Lower leg skin (tissue), 4 donors: ENCODE data around the gene MAN1A1. TPM values are rescaled to one million over a fixed set of nuclear protein-coding genes. Genes with fewer than 3 reads are reported as not detected.

ENCODE experiments used
- DNase-seq, 2 donors: peaks; one replicate each; pipeline ENCODE4 v3.0.0-alpha.2; 2019; ENCODE audit warnings: low spot score in 2 of 2
- H3K4me3 ChIP-seq: fragments of 200-600 bp; sonication (generic); 2 replicates; pipeline ENCODE4 v1.5.1; 2017; ENCODE audit warnings: mild to moderate bottlenecking, low read depth; ENCODE audit not compliant: poor library complexity, severe bottlenecking
- POLR2A ChIP-seq, 2 donors: fragments of 450-650 bp; IDR thresholded peaks; one replicate each; pipeline ENCODE4 v1.6.1; 2016 to 2017; ENCODE audit warnings: antibody characterized with exemption in 2 of 2, mild to moderate bottlenecking in 1 of 2, moderate library complexity in 1 of 2
- WGBS, 2 donors: methylation state at CpG; one replicate each; pipeline ENCODE4 v1.1.5; 2018; 5-methylcytosine and 5-hydroxymethylcytosine counted together
- intact Hi-C: fragments of 100-400 bp; cut with DNase I; formaldehyde crosslinking; loops from one replicate; pipeline ENCODE4 v1.15.0; 2023; ENCODE audit warnings: low total_unique reads
- total RNA-seq, 4 donors: library from RNA; depleted of rRNA; stranded (reverse); fragments of >200 nt; gene quantifications; one replicate each; pipeline ENCODE4 v1.1.0, GENCODE V29; 2016
- TF ChIP-seq, protein P1 (sequence below), 3 donors: fragments of 450-650 bp; IDR thresholded peaks; one replicate each; pipeline ENCODE4 v1.5.1; 2016; ENCODE audit warnings: antibody characterized with exemption in 3 of 3, mild to moderate bottlenecking in 3 of 3, moderate library complexity in 2 of 3

The MAN1A1 gene
- total RNA-seq, 4 donors from 2014 or later = 33.5 to 85.7 (median 37.1) TPM

DNA sequence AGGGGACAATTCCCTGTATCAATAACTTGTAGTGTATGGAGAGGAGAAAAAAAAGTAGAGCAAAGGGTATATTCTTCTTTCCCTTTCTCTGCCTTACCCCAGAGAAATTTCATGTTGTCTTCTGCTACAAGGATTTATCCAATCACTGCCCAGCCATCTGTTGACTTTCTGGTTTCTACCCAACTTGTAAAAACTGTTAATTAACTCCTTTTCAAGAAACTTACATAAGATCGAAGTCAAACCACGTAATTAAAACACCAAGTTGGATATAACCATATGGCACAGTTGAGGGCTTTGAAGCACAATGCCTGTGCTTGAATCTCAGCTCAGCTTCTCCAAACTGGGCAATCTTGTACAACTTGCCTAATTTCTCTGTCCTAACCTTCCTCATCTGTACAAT lies 99.5 kb downstream of the MAN1A1 start:
- intact Hi-C loops = no loop called here
- WGBS, 2 donors = 78 to 86% methylated on average over 2 of the region's 2 CpGs
- H3K4me3 ChIP-seq = no peak overlapping the region
- DNase-seq = no peak
- TF ChIP-seq, protein P1, sequence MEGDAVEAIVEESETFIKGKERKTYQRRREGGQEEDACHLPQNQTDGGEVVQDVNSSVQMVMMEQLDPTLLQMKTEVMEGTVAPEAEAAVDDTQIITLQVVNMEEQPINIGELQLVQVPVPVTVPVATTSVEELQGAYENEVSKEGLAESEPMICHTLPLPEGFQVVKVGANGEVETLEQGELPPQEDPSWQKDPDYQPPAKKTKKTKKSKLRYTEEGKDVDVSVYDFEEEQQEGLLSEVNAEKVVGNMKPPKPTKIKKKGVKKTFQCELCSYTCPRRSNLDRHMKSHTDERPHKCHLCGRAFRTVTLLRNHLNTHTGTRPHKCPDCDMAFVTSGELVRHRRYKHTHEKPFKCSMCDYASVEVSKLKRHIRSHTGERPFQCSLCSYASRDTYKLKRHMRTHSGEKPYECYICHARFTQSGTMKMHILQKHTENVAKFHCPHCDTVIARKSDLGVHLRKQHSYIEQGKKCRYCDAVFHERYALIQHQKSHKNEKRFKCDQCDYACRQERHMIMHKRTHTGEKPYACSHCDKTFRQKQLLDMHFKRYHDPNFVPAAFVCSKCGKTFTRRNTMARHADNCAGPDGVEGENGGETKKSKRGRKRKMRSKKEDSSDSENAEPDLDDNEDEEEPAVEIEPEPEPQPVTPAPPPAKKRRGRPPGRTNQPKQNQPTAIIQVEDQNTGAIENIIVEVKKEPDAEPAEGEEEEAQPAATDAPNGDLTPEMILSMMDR (IDR thresholded peaks at IDR 0.05) = no peak
- TF ChIP-seq POLR2A (IDR thresholded peaks at IDR 0.05) = no peak

- DNase-seq = no peak
- no peak overlapping the region for H3K4me3 ChIP-seq
- intact Hi-C loops = no loop called here
- no peak for TF ChIP-seq POLR2A (IDR thresholded peaks at IDR 0.05)
- TF ChIP-seq, protein P1 (IDR thresholded peaks at IDR 0.05) = no peak
- 96 to 97% methylated on average over 4 of the region's 4 CpGs for WGBS, 2 donors
Observed at GRCh38 chr6:119249319-119249718, 100.2 kb downstream of the MAN1A1 start.

GRCh38 chr6:119247504-119247903 lies 102.1 kb downstream of the MAN1A1 start:
- intact Hi-C loops = no loop called here
- no peak overlapping the region for H3K4me3 ChIP-seq
- DNase-seq = no peak
- TF ChIP-seq, protein P1 (IDR thresholded peaks at IDR 0.05) = no peak
- no peak for TF ChIP-seq POLR2A (IDR thresholded peaks at IDR 0.05)
- WGBS, 2 donors = 78 to 85% methylated on average over 3 of the region's 3 CpGs

DNA sequence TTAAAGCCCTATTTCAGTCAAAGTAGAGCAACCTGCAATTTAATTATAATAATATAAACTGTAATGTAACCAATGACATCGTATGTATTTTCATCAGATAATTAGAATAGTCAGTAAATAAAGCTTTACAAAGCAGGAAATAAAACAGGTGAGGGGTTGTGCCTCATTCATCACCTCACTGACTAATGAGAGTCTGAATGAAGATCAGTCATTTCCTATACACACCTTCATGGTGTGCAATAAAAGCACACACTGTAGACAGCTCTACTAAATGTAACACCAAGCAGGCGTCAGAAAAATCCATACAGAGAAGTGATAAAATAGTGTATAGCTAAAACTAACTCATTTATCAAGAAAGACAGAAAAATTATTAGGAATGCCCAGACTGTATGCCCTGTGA lies 105.9 kb downstream of the MAN1A1 start:
- no peak overlapping the region for H3K4me3 ChIP-seq
- intact Hi-C loops = no loop called here
- WGBS, 2 donors = 96% methylated on average over 2 of the region's 2 CpGs
- DNase-seq = no peak
- TF ChIP-seq POLR2A (IDR thresholded peaks at IDR 0.05) = no peak
- TF ChIP-seq, protein P1 (IDR thresholded peaks at IDR 0.05) = no peak

DNA sequence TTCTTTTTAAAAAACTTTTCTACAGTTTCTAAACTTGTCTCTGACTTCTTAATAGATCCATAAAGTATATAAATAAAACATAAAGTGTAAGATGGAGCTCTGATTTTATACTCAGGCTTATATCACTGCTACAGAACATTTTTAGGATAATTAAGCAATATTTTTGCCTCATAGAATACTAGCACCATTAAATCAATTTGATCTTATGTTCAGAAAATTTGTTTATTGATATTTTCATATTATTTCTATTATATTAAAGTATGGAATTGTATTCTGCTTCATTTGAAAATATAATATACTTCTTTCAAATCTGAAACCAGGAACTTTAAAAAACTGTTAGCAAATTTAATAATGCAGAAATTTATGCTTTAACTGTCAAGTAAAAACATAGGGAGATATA lies 106.5 kb downstream of the MAN1A1 start:
- DNase-seq = no peak
- TF ChIP-seq, protein P1 (IDR thresholded peaks at IDR 0.05) = no peak
- TF ChIP-seq POLR2A (IDR thresholded peaks at IDR 0.05) = no peak
- intact Hi-C loops = no loop called here

GRCh38 chr6:119241540-119242309 lies 107.8 kb downstream of the MAN1A1 start:
- DNase-seq = no peak
- WGBS, 2 donors = 79 to 84% methylated on average over 3 of the region's 3 CpGs
- TF ChIP-seq, protein P1 (IDR thresholded peaks at IDR 0.05) = no peak
- TF ChIP-seq POLR2A (IDR thresholded peaks at IDR 0.05) = no peak
- intact Hi-C loops = no loop called here
- H3K4me3 ChIP-seq = no peak overlapping the region

More for the DNA sequence above, 106.5 kb downstream of the MAN1A1 start:
- H3K4me3 ChIP-seq = no peak overlapping the region
